Activated T-cell treated with anti-CD3 and anti-CD28 coated beads for 48 hours (primary cell): ENCODE measurements around the gene CAPS.
"Not testable (repeated sequence)": the region's sequence is repeated elsewhere in the genome, so short reads cannot be mapped to it uniquely, and the experiment has no call there.

ENCODE experiments used
- DNase-seq: peaks from one replicate; pipeline ENCODE4 v3.0.0-alpha.2; 2020; ENCODE audit warnings: low read depth

Gene CAPS

GRCh38 chr19:5913739-5914357, at the start of gene CAPS:
Gene CAPS, plus strand, starts transcription at chr19:5914254. Its CDS starts 153 bp downstream, at chr19:5914407.
- no peak for DNase-seq

- DNase-seq = no peak
Measured at GRCh38 chr19:5864725-5865486, 49.1 kb upstream of the CAPS start.

GRCh38 chr19:5865772-5866171, 48.3 kb upstream of the CAPS start:
- DNase-seq = no peak

DNA sequence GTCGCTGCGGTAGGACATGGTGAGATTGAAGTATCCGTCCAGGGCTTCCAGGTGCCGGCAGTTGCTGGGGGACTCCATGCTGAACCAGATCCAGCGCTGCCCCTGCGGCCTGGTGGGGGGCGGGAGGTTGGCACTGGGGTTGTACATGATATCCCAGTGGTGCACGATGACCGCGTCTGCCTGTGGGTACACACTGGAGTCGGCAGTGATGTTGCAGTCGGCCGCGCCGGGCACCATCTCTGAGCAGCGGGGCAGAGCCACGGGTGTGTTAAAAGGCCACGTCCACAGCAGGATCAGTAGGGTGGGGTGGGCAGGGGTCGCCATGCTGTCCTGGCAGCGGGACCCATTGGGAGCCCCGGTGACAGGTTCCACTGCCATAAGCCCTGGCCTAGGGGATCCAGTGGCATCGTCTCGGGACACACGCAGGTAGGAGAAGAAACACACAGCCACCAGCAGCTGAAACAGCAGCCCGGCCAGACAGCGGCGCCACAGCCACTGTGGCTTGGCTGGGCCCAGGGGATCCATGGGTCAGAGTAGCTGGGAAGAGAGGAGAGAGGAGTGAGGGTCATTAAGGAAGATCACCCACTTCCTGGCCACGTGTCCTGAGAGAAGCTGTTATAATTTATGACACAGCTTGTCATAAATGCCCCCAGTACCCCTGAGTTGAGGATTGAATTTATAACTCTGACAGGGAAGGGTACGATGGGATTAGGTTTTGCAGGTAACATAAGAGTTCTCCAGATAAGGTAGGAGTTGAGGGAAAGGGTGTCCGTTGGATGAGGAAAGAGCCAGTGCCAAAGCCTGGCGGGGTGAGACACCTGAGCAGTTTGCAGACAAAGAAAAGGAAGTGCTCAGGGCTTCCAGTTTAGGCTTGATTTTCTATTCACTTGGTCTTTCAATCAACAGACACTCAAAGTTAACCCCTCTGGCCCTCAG, 46.6 kb upstream of the CAPS start:
- DNase-seq = no peak

DNA sequence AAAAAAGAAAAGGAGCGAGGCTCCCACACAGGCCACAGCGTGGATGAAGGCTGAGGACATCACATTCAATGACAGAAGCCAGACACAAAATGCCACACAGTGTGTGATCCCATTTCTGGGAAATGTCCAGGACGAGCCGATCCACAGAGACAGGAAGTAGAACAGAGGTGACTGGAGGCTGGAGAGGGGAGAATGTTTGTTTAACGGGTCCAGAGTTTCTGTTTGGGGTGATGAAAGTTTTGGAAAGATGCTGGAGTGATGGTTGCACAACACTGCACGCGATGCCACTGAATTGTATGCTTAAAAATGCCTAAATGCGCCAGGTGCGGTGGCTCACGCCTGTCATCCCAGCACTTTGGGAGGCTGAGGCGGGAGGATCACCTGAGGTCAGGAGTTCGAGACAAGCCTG, 43.1 kb upstream of the CAPS start:
- no peak for DNase-seq

GRCh38 chr19:5873617-5874199, 40.3 kb upstream of the CAPS start:
- no peak for DNase-seq

- DNase-seq = not testable (repeated sequence)
Measured at GRCh38 chr19:5874496-5874895, 39.6 kb upstream of the CAPS start.

DNA sequence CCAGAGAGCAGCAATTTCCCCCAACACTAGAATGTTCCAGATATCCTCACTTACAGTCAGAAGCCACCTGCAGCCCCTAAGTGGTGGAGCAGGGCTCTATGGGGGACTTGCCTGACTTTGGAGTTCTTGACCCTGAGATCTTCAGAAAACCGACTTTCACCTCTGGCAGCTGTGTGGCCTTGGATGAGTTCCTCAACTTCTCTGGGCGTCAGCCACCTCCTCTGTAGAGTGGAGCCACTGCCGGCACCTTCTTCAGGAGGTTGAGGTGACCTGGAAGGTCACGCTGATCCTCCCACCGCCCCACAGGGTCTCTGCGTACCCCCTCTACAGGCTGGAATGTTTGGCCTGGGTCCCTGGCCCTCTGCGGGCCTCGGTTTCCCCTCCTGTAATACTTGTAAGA, 36.6 kb upstream of the CAPS start:
- DNase-seq = no peak

DNA sequence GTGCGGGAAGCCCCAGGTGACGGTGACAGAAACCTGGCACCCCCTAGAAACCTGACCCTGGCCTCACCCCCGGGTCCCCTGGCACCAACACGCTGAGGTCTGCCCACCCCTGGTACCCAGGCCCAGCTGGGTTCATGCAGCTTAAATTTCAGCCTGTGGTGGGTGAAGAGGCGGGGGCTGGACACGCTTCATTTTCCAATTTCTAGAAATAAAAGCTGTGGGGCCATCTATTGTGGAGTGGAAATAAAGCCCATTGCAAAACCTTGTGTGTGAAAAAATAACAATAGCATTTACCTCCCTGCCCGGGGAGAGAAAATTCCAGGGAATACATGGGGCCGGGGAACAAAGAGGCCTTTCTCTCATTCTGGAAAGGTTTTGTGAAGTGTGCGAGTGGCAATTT, 36.2 kb upstream of the CAPS start:
- no peak for DNase-seq

DNA sequence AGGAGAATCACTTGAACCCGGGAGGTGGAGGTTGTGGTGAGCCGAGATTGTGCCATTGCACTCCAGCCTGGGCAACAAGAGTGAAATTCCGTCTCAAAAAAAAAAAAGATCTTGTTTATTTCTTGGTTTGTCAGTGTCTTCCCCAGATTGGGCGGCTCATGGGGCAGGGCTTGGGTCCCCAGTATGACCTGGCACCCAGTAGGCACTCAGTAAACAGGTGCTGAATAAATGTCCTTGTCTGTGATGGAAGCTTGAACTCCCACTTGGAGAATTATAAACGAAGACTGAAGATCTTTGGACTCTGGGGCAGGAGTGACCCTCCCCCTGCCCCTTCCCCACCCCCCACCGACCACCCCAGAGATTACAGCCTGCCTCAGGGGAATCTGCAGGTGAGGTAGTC, 33.9 kb upstream of the CAPS start:
- no peak for DNase-seq

- DNase-seq = no peak
Measured at GRCh38 chr19:5880604-5881078, 33.4 kb upstream of the CAPS start.

GRCh38 chr19:5881543-5882299, 32.3 kb upstream of the CAPS start:
- no peak for DNase-seq

DNA sequence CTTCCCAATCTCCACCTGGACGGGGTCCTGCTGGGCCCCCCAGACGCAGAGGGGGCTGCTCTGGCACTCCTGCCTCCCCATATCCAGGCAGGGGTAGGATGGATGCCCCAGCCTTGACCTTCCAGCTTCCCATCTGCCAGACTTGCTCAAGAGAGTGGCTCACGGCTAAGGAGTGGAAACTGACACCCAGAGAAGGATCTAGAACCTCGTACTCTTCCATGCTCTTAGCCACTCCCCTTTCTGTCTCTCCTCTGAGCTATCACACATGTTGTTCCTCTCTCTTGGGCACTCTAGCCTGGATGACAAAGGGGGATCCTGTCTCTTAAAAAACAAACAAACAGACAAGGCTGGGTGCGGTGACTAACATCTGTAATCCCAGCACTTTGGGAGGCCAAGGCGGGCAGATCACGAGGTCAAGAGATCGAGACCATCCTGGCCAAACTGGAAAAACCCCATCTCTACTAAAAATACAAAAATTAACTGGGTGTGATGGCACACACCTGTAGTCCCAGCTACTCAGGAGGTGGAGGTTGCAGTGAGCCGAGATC, 31.6 kb upstream of the CAPS start:
- no peak for DNase-seq

GRCh38 chr19:5883157-5883873, 30.7 kb upstream of the CAPS start:
- DNase-seq = not testable (repeated sequence)

GRCh38 chr19:5884065-5884811, 29.8 kb upstream of the CAPS start:
- not testable (repeated sequence) for DNase-seq

DNA sequence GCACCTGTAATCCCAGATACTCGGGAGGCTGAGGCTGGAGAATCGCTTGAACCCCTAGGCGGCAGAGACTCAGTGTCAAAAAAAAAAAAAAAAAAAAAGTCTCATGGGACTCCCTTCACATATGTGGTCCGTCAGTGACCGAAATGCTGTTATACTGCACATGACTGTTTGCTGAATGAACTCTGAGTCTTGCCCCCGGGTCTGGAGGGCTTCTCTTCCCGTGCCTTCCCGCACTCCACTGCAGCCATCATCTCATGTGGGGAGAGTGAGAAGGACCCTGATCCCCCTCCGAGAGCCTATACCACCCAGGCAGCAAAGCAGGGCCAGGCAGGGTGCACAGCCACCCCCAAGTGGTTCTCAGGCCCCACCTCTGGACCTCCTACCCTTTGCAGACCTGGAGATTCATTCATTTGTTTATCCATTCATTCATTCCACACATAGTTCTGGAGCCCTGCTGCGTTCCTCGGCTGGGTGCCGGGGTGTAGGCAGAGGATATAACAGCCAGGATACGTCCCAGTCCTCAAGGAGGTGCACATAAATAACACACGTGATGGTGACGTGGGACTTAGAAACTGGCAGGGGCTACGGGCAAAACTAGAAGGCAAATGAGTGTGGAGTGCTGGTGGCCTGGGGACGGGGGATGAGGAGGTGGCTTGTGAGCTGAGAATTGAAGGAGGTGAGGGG, 24.6 kb upstream of the CAPS start:
- DNase-seq = no peak

DNA sequence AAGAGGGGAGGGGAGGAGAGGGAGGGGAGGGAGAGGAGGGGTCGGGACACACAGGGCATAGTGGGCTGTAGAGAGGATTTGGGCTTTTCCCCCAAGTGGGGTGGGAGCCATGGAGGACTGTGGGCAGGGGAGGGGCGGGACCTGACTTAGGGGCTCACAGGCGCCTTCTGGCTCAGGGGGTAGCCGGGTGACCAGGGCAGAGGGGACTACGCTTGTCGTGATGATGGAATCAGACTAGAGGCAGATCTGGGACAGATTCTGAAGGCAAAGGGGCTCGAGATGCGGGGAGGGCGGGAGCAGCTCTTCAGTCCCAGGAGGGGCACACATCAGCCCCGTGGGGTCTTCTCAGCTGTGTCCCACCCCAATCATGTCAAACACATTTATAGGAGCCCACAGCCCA, 24.0 kb upstream of the CAPS start:
- no peak for DNase-seq

- DNase-seq = no peak
Measured at GRCh38 chr19:5891572-5891937, 22.5 kb upstream of the CAPS start.
